DMS 273 (cell line): ENCODE data around the gene DNAJB6.

Experiments used
- DNase-seq: peaks from one replicate; lab custom pipeline; 2025; ENCODE audit not compliant: unreplicated experiment; lab: John Stamatoyannopoulos, UW

Gene DNAJB6

DNA sequence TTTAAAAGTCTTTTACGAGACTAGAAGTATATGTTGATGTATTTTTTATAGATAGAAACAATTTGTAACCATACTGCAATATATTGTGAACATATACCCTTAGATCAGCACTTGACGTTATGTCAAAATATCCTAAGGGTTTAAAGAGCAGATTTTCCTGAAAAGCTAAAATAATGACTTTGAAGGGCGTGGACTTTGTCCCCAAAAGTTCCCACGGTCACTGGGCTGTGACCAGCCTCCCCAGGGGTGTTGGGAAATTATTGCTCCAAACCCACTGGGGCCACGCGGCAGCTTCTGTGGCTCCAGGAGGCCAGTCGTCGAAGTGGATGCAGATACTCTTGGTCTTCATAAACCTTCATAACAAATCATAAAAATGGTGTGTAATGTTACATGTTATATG, 29.9 kb downstream of the DNAJB6 start:
- no peak for DNase-seq

DNA sequence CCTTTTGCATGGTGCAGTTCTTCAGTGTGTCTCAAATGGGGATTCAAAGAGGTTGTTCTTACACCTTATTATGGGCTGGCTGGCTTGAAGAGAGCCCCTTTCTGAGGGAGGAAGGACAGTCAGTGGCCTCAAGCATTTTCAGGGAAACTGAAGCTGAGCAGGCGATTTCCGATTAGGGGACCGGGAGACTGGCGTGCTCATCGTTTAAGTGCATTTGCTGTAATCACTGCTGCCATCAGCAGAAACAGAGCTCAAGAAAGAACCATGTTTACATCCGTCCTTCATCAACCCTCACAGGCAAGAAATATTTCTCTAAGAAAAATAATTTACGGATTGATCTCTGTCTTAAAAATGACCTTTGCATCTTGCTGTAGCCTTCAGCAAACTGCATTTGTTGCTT, 32.2 kb downstream of the DNAJB6 start:
- DNase-seq = no peak

DNA sequence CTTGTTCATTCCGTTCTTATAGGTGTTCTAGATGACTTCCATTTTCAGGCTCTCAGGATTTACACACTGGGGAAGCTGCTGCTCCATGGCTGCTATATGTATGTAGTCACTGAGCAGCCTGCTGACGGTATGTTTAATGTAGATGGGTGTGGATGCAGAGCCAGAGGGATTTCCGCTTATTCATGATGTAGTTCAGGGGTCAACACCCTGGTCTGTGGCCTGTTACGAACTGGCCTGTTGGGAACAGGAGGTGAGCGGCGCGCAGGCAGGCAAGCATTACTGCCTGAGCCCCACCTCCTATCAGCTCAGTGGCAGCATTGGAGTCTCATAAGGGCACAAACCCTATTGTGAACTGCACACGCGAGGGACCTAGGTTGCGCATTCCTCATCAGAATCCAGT, 33.9 kb downstream of the DNAJB6 start:
- no peak for DNase-seq

DNA sequence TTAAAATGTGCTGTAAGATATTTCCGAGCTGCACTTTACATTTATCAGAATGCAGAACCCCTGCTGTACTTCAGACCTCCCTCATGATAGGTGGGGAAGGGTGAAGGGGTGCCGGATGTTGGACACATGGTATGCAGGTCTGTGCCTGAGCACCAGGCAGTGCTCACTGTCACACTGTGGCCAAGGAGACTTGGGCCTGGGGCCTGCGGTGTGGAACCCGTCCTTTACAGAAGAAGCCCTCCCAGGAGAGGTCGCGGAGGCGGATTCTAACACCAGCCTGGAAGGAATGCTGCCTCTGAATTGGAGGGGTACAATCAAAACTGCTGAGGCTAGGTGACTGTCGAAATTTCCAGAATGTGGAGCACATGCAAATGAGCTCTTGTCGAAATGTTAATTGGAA, 34.5 kb downstream of the DNAJB6 start:
- DNase-seq = no peak

DNA sequence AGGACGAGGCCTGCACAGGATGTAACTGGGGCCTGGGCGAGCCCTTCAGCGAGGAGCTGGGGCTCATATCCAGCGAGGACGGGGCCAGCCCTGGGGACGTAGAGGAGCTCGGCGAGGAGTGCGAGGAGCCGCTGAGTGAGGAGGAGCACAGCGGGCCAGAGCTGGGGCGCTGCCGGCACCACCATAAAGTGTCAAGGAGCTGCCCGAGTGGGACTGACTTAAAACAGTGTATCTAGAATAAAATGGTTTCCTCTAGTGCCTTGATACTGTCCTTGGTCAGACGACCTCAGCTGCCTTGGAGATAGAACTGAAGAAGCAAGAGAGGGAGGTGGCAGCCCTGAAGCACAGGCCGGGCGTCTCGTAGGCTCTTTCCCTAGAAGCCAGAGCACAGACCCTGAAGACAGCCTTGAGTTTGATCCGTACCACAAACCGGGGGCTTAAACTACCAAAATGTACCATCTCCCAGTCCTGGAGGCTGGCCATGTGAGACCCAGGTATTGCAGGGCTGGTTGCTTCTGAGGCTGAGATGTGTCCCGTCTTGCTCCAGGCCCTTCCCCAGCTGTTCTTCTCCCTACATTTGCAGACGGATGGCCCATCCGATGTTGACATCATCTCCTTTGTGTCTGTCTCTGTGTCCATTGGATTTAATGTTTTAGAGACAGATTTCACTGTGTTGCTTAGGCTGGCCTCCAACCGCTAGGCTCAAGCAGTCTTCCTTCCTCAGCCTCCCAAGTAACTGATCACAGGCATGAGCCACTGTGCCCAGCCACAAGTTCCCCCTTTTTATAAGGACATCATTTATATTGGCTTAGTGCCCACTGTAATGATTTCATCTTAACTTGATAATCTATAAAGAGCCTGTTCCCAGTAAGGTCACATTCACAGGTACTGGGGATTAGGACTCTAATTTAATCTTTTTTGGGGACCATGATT, 35.8 kb downstream of the DNAJB6 start:
- no peak for DNase-seq

DNA sequence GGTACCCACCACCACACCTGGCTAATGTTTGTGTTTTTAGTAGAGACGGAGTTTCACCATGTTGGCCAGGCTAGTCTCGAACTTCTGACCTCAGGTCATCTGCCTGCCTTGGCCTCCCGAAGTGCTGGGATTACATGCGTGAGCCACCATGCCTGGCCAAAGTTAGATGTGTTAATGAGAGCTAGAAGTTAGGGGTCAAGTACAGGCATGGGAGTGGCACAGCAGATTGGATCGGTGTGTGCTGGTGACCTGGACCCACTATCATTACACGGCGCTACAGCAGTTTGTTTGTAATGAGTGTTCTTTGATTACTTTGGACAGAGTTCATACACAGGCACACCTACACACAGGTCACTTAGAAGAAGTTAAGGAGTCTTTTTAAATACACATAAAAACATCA, 36.7 kb downstream of the DNAJB6 start:
- no peak for DNase-seq

DNA sequence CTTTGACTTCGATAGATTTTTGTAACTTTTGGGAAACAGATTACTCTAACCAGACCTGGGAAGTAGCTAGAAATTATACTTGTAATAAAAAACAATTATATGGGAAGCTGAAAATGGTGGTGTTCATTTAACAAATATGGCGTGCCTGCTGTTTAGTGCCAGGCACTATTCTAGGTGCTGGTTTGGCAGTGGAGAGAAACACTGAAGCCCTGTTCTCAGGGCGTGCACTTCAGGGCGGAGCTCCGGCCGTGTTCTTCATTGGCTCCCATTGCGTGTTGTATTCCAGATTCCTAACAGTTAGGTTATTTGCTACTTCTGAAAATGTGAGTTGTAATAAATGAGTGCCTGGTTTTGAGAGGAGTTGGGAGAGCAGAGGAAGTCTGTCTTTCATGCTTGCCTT, 38.6 kb downstream of the DNAJB6 start:
- no peak for DNase-seq

DNA sequence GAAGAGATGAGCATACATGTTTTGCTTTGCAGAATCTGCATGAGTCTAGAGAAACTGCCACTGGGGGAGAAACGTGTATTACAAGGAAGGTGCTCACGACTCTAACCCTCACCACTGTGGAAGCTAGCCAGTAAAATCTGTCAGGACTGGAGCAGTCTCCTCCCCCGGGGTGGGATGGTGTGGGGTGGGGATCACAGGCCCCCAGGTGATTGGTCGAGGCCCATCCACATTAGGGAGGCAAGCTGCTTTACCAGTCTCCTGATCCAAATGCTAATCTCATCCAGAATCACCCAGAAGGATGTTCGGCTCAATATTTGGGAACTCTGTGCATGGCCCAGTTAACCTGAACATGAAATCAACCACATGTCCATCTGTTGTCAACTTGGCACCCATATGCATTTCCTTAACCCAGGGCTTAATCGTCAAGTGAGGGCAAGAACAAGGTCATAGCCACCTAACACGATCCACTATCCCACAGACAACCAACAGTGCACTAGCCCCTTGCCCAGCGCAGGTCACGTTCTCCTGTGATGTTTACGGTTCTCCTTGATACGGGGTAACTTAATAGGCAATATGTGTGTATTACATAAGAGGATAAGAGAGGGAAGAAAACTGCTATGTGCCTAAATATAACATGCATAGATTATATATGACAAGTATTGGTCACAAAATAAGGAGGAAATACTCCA, 40.8 kb downstream of the DNAJB6 start:
- peak; percentile 38 for DNase-seq

DNA sequence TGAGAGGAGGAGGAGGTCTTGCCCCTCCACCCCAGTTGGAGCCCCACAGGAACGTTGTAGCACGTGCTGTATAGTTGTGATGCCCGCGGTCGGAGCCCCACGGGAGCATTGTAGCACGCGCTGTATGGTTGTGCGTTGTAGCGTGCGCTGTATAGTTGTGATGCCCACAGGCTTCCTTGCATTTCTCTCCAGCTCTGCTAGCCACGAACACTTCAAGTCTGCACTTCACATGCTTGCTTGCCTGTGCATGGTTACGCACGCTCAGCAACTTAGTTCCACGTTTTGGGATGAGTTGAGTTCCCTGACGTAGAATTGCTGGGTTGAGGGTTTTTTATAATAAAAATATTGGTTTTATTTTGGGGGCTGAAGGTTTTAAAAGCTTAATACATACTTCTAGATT, 41.6 kb downstream of the DNAJB6 start:
- no peak for DNase-seq

DNA sequence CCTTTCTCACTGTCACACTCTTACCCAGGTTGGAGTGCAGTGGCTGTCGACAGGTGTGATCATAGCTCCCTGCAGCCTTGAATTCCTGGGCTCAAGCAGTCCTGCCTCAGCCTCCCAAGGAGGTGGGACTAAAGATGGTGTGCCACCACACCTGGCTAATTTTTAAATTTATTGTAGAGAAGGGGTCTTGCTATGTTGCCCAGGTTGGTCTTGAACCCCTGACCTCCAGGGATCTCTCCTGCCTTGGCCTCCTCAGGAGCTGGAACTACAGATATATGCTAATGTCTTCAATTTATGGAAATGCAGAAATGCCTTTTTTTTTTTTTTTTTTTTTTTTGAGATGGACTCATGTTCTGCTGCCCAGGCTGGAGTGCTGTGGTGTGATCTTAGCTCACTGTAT, 42.7 kb downstream of the DNAJB6 start:
- no peak for DNase-seq

DNA sequence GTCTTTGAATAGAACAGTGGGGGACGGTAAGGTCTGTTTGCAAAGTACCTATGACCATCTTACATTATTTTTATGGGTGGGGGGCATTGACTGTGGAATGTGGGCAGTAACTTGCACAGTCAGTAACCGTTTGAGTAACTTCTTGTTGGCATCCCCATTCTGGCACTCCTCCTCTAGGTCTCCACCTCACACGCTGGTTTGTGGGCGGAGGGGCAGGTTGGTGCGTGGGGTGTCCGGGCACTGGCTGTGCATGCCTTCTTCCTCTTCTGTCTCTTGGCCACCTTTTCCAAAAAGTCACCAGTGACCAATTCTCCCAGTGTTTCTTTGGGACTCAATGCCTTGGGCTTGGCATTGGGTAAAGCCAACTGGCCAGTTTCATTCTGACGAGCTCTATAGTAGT, 43.6 kb downstream of the DNAJB6 start:
- DNase-seq = no peak

DNA sequence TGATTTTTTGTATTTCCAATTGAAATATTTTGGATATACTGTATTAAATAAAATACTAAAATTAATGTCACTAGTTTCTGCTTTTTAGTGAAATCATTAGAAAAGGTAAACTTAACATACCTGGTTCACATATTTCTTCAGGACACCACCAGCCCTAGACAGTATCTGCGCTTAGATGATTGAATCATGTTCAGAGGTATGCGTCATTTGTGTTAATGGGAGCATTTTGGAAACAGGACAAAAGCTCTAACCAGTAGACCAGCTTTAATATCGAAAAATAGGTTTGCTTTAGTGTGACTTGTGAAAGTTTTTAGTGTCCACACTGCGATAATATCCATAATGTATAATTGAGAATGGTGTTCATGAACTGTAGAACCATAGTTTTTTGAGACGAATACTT, 47.1 kb downstream of the DNAJB6 start:
- DNase-seq = no peak

DNA sequence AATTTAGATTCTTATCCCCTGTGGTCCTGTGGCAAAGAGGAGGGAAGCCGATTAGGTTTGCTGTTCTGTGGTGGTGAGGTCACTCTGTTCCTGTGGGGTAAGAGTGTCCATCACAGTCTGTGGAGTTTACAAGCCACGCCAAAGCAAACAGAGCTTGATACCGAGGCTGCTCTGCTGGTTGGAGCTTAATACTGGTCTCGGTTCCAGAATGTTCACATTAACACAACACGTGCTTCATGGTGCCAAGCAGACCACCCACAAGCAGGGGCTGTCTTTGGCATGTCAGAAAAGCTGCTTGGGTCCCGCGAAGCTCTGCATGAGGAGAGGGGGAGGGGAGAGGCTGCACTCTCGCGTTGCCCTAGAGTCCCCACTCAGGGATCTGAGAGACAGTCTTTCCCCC, 47.5 kb downstream of the DNAJB6 start:
- no peak for DNase-seq

DNA sequence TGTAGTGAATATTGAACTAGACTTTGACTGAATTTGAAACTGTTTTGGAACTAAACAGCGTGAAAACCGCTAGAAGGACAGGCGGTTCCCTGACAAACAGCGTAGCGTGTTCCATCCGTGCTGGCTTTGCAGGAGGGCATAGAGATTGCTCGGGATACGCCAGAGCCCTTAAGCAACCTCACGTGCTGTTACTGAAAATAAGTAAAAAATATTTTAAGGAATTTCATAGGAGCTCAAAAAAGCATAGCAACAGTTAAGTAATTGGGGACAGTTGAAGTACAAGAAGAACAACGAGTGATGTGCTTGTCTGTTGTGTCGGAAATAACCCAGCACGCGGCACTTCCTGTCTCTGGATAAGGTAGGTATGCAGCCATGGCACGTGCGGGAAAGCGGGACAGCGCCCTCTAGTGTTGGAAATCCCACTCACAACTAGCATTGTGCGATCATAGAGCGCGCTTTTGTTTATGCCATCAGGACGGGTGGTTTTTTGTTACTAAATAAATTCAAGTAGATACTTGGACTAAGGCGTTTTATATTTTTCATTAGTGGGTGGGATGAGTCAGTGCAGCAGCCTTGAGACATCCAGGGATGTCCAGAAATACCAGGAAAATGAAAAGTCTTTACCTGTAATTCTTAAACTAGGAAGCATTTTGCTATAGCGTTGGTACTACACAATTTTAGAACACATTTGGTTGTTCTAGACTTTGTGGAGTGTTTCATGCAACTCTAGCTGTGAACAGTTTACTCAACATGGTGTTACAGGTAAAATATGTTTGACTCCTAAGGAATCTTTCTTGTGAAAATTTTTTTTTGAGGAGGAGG, 50.4 kb downstream of the DNAJB6 start:
- peak; percentile 90 for DNase-seq

DNA sequence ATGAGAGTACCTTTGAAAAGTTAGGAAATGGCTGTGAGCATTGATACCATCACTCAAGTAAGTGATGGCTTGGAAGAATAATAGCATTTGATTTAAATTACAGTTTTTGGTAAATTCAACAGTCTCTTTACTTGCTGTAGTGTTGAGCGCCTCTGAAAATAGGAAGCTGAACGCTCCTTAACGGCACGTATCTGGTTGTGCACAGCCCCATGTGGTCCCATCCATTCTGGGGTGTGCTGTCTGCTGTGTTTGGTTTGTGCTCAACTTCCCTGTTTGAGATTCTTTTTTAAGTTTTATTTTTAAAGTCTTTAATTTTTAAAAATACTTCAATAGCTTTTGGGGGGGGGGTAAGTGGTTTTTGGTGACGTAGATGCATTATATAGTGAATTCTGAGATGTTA, 51.5 kb downstream of the DNAJB6 start:
- DNase-seq = no peak

DNA sequence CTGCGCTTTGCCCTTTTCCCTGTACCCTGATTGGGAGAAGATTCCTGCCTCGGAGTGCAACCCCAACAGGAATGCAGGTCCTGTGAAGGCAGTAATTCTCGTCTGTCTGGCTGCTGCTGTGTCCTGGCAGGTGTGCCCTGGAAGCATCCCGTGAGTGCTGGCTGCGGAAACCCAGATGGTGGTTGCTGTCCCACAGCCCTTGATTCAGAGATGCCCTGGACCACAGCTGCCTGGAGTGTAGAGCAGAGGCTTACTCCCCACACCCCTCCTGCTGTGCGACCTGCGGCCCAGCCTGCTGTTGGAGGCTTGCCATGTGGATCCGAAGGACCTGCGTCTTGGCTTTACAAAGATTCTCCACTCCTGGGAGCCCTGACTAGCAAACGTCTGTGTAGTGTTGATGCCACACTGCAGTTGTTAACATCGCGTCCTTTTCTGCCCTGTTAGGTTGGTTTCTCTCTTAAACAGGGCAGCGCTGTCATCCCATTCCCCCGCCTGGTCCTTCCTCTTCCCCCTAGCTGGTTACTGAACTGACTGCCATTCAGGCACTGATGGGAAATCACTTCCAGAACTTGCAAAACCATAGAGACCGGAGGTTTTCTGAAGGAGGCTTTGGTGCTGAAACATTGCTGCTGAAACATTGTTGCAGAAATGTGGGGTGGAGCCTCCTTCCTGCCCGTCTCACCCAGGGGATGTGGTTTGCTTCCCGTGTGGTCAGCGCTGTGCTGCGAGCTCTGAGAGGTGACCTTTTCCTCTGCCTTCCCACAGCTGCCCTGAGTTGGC, 53.3 kb downstream of the DNAJB6 start:
- DNase-seq = no peak

DNA sequence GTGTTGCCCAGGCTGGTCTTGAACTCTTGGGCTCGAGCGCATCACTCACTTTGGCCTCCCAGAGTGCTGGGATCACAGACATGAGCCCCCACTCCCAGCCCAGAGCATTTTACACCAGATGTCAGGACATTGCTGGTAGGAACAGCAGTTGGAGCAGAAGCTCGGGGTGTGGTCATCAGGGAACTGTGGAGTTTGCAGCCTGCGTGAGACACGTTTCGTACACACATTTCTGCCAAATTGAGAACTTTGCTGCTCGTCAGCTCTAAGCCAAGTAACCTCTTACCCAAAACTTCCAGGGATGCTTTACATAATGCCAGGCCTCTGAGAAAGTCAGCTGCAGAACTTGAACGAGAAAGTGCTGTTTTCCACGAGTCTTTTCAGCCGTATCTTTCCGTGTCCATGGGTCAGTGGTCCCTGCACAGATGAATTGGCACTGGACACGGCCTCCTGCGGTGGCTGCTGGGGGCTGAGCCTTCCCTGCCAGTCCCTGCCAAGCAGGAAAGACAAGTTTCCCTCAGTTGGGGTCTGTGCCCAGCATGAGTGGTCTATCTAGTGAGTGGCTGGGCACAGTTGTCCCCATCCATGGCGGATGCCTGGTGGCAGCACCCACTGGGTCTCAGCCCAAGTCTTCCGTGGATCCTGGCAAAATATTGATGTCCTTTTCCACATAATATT, 54.4 kb downstream of the DNAJB6 start:
- DNase-seq = no peak

DNA sequence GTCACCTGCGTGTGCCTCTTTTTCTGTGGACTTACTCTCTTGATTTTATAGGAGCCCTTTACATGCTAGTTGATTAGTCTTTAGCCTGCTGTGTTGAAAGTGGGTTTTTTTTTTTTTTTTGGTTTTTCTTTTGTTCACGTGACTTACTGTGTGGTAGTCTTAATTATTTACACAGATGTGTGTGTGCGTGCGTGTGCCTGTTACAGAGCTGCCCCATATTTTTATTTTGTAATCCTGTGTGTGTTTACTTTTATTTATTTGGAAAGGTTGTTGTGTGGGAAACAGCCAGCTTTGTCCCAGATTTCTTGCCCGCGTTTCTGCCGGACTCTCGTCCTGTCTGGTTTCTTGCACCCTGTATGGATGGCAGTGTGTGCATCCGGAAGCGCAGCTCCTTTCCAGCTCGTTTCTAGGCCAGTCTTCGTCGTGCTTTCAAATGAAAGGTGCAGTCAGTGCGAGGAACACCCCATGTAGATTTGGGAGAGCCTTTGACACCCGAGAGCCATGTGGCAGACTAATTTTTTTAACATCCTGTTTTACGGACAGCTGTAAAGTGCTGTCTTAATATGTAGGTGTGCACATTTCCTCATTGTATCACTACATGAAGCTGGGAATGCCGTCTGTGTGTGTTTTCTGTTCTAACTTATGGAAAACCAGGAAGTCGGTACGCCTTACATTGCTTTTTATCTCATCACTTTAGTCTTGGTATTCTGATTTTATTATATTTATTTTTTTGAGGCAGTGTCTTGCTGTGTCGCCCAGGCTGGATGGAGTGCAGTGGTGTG, 55.6 kb downstream of the DNAJB6 start:
- DNase-seq = no peak
